Neural progenitor cell (in vitro differentiated cells): Measurements from ENCODE around the gene RNF41. TPM values are rescaled to one million over a fixed set of nuclear protein-coding genes. Genes with fewer than 3 reads are reported as not detected.

Experiments
- DNase-seq: peaks from one replicate; pipeline ENCODE4 v3.0.0-alpha.2; 2016; ENCODE audit warnings: low spot score
- H2AFZ ChIP-seq: fragments of 200-600 bp; sonication (generic); replicated peaks from 2 replicates; pipeline ENCODE4 v1.6.1; 2016; ENCODE audit warnings: antibody characterized with exemption
- H3F3A ChIP-seq: fragments of 200-600 bp; sonication (generic); 2 replicates; pipeline ENCODE4 v1.6.1; 2016; ENCODE audit warnings: antibody characterized with exemption, low read depth
- H3K27ac ChIP-seq: fragments of 200-600 bp; sonication (generic); 2 replicates; pipeline ENCODE4 v1.5.1; 2016; ENCODE audit warnings: mild to moderate bottlenecking
- H3K27me3 ChIP-seq: fragments of 200-600 bp; sonication (generic); 2 replicates; pipeline ENCODE4 v1.6.1; 2016; ENCODE audit warnings: mild to moderate bottlenecking, moderate library complexity
- H3K36me3 ChIP-seq: fragments of 200-600 bp; sonication (generic); 2 replicates; pipeline ENCODE4 v1.5.1; 2016
- H3K4me1 ChIP-seq: fragments of 200-600 bp; sonication (generic); 2 replicates; pipeline ENCODE4 v1.6.1; 2016; ENCODE audit warnings: mixed run types
- H3K4me2 ChIP-seq: fragments of 200-600 bp; sonication (generic); 2 replicates; pipeline ENCODE4 v1.6.1; 2016
- H3K4me3 ChIP-seq: fragments of 200-600 bp; sonication (generic); 2 replicates; pipeline ENCODE4 v1.5.1; 2016
- H3K79me2 ChIP-seq: fragments of 200-600 bp; sonication (generic); 2 replicates; pipeline ENCODE4 v1.6.1; 2016; ENCODE audit warnings: low read depth
- H3K9ac ChIP-seq: fragments of 200-600 bp; sonication (generic); 2 replicates; pipeline ENCODE4 v1.6.1; 2016
- H3K9me3 ChIP-seq: fragments of 200-600 bp; sonication (generic); 2 replicates; pipeline ENCODE4 v1.5.1; 2016; ENCODE audit warnings: low read depth
- H4K20me1 ChIP-seq: fragments of 200-600 bp; sonication (generic); 2 replicates; pipeline ENCODE4 v1.6.1; 2016; ENCODE audit warnings: low read depth
- H3K27ac Mint-ChIP-seq: 3 replicates; pipeline ENCODE4 v1.8.0; 2021; ENCODE audit warnings: mixed read lengths
- H3K27me3 Mint-ChIP-seq: 2 replicates; pipeline ENCODE4 v1.8.0; 2022; ENCODE audit warnings: low read depth, mild to moderate bottlenecking, inconsistent platforms, moderate library complexity, mixed read lengths; ENCODE audit not compliant: insufficient read depth
- H3K36me3 Mint-ChIP-seq: 3 replicates; pipeline ENCODE4 v1.8.0; 2021; ENCODE audit warnings: mixed read lengths
- H3K4me1 Mint-ChIP-seq: 3 replicates; pipeline ENCODE4 v1.8.0; 2021; ENCODE audit warnings: mixed read lengths
- H3K4me3 Mint-ChIP-seq: 3 replicates; pipeline ENCODE4 v1.8.0; 2021; ENCODE audit warnings: mild to moderate bottlenecking, moderate library complexity, mixed read lengths
- H3K9me3 Mint-ChIP-seq: 3 replicates; pipeline ENCODE4 v1.8.0; 2020; ENCODE audit warnings: mixed read lengths
- EZH2 ChIP-seq: fragments of 200-600 bp; sonication (generic); IDR thresholded peaks from 2 replicates; pipeline ENCODE4 v1.6.1; 2017; ENCODE audit warnings: antibody characterized with exemption, mild to moderate bottlenecking, moderate library complexity
- EZH2phosphoT487 ChIP-seq: fragments of 200-600 bp; sonication (generic); IDR thresholded peaks from 2 replicates; pipeline ENCODE4 v1.6.1; 2017; ENCODE audit warnings: antibody characterized with exemption
- total RNA-seq: library from RNA; depleted of rRNA; stranded (reverse); fragments of >200 nt; gene quantifications from 2 replicates; pipeline ENCODE4 v1.2.3, GENCODE V29; 2015; ENCODE audit warnings: low replicate concordance
- TF ChIP-seq, protein P1 (sequence below): fragments of 200-600 bp; sonication (generic); IDR thresholded peaks from 2 replicates; pipeline ENCODE4 v1.5.1; 2017; ENCODE audit warnings: antibody characterized with exemption, mild to moderate bottlenecking

The RNF41 gene
- total RNA-seq, 1 donor from 2014 or later: 52.1 TPM

DNA sequence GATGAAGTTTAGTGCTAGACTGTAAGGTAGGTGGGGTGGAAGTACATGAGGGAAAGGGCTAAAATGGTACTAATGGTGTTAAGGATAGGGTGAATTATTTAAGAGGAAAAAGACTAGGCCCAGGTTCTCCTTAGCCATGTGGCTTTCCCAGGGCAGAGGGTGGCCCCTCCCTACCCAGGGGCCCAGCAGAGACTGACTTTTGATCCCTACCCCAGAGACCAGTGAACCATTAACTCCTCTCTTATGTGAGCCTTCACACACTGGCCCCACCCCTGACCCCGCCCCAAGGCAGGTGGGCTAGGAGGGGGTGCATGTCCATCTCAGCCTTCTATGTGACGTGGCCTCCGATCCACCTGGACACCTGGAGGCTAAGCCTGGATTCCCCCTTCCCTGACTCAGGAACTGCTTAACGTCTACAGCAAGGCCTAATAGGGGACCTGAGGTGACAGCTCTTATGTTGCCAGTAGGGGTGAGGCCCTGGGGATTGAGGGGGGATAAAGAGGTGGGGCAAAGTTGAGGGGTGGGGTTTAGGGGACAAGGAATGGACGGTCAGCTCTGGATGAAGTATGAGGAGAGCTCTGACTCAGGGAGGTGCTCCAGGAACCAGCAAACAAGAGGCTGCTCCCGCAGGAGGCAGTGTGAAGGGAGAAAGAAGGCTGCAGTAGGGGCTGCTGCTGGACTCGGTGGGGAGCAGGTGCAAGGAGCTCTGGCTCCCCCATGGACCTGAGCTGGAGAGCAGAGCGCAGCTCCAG is 8.9 kb upstream of the RNF41 start:
- H2AFZ ChIP-seq: no peak overlapping the region
- no peaks in the 10 kb centered on the region for H3K27me3 ChIP-seq
- Mint-ChIP-seq H3K4me1 (peaks cover 6% of the 10 kb centered on the region), H3K9me3 (no peaks in the 10 kb centered on the region), H3K27me3 (peaks cover 9% of the 10 kb centered on the region), H3K36me3 (peaks cover 4% of the 10 kb centered on the region), H3K27ac (no peak overlapping the region), H3K4me3 (peak overlapping the region; percentile 46)
- H3F3A ChIP-seq: no peaks in the 10 kb centered on the region
- no peaks in the 10 kb centered on the region for H3K9me3 ChIP-seq
- no peak overlapping the region for H3K4me2 ChIP-seq
- no peaks in the 10 kb centered on the region for H3K79me2 ChIP-seq
- no peak overlapping the region for H3K4me3 ChIP-seq
- H3K27ac ChIP-seq: no peak overlapping the region
- H4K20me1 ChIP-seq: no peaks in the 10 kb centered on the region
- H3K4me1 ChIP-seq: no peaks in the 10 kb centered on the region
- peak; percentile 13 for DNase-seq
- no peak overlapping the region for H3K9ac ChIP-seq
- TF ChIP-seq EZH2phosphoT487 (no peak), EZH2 (no peak)
- TF ChIP-seq, protein P1, sequence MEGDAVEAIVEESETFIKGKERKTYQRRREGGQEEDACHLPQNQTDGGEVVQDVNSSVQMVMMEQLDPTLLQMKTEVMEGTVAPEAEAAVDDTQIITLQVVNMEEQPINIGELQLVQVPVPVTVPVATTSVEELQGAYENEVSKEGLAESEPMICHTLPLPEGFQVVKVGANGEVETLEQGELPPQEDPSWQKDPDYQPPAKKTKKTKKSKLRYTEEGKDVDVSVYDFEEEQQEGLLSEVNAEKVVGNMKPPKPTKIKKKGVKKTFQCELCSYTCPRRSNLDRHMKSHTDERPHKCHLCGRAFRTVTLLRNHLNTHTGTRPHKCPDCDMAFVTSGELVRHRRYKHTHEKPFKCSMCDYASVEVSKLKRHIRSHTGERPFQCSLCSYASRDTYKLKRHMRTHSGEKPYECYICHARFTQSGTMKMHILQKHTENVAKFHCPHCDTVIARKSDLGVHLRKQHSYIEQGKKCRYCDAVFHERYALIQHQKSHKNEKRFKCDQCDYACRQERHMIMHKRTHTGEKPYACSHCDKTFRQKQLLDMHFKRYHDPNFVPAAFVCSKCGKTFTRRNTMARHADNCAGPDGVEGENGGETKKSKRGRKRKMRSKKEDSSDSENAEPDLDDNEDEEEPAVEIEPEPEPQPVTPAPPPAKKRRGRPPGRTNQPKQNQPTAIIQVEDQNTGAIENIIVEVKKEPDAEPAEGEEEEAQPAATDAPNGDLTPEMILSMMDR: no peak
- H3K36me3 ChIP-seq: no peaks in the 10 kb centered on the region

DNA sequence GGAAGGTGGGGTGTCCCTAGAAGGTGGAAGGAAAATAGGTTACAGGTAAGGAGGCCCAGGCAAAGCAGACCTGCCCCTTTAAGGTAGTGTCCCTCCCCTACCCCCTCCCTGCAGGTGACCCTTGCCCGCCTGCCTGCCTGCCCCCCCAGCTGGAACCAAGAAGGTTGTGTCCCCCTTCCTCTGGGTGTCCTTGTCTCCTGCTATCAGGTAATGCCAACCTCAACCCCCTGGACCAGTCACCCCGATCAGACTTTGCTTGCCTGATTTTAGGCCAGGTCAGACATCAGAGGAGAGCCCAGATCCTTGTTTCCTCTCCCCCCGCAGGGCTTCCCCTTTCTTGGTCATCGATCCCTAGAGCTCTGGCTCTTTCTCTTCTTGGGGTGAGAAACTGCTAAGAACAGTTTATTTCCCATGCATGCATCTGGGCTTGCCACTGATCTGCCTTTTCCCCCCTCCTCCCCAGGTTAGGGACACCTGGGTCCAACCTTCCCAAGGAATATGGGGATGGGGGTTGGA is 8.3 kb upstream of the RNF41 start, which contains the start of gene SLC39A5:
Gene SLC39A5, plus strand, starts transcription at position 136 of the 516 bp plus-strand sequence. CDS start 1,224 bp downstream, outside the sequence.
- no peaks in the 10 kb centered on the region for H3K9me3 ChIP-seq
- no peak within 1 kb of the TSS for H3K4me3 ChIP-seq
- no peaks in the 10 kb centered on the region for H4K20me1 ChIP-seq
- peaks cover 13% of the 10 kb centered on the region for H3K4me1 Mint-ChIP-seq
- H3K27ac ChIP-seq: no peak within 1 kb of the TSS
- peaks cover 4% of the 10 kb centered on the region for H3K36me3 Mint-ChIP-seq
- H3K9ac ChIP-seq: no peak within 1 kb of the TSS
- no peak within 1 kb of the TSS for H3K27ac Mint-ChIP-seq
- no peaks in the 10 kb centered on the region for H3K27me3 ChIP-seq
- no peak within 1 kb of the TSS for H3K4me2 ChIP-seq
- H3K4me1 ChIP-seq: peaks cover 3% of the 10 kb centered on the region
- no peak within 1 kb of the TSS for H2AFZ ChIP-seq
- H3K36me3 ChIP-seq: no peaks in the 10 kb centered on the region
- TF ChIP-seq, protein P1: no peak
- H3K79me2 ChIP-seq: peaks cover 5% of the 10 kb centered on the region
- H3F3A ChIP-seq: no peaks in the 10 kb centered on the region
- no peaks in the 10 kb centered on the region for H3K9me3 Mint-ChIP-seq
- peak within 1 kb of the TSS; percentile 46 for H3K4me3 Mint-ChIP-seq
- peaks cover 7% of the 10 kb centered on the region for H3K27me3 Mint-ChIP-seq
- DNase-seq: no peak

DNA sequence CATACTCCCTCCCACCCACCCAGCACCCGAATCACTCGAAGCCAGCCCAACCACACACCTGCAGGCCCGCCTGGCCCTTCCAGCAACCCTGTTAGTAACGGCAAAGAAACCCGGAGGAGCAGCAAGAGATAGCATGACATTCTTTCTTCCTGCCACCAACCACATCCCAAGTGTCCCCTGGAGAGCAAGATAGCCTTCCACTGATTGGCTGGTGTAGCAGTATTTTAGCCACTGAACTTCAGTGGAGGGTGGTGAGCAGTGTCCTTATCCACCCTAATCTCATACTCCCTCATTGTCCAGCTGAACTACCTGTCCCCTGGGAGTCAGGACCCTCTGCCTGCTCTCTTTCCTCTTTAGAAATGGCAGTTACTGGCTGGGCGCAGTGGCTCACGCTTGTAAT is 7.4 kb upstream of the RNF41 start:
- H3K9ac ChIP-seq: no peak overlapping the region
- no peaks in the 10 kb centered on the region for H3K9me3 Mint-ChIP-seq
- H2AFZ ChIP-seq: no peak overlapping the region
- H3K4me3 ChIP-seq: no peak overlapping the region
- H3K4me2 ChIP-seq: no peak overlapping the region
- no peak overlapping the region for H3K27ac ChIP-seq
- H3K36me3 Mint-ChIP-seq: peaks cover 4% of the 10 kb centered on the region
- no peak for TF ChIP-seq EZH2
- TF ChIP-seq, protein P1: no peak
- no peak for TF ChIP-seq EZH2phosphoT487
- H3F3A ChIP-seq: no peaks in the 10 kb centered on the region
- H4K20me1 ChIP-seq: no peaks in the 10 kb centered on the region
- peaks cover 4% of the 10 kb centered on the region for H3K27me3 Mint-ChIP-seq
- H3K4me1 Mint-ChIP-seq: peaks cover 17% of the 10 kb centered on the region
- no peak for DNase-seq
- H3K36me3 ChIP-seq: no peaks in the 10 kb centered on the region
- H3K27ac Mint-ChIP-seq: no peak overlapping the region
- H3K4me1 ChIP-seq: peaks cover 9% of the 10 kb centered on the region
- no peak overlapping the region for H3K4me3 Mint-ChIP-seq
- H3K9me3 ChIP-seq: no peaks in the 10 kb centered on the region
- no peaks in the 10 kb centered on the region for H3K27me3 ChIP-seq
- peaks cover 12% of the 10 kb centered on the region for H3K79me2 ChIP-seq
